HG03196 (cell line): Measurements from ENCODE around the gene MAP2K3.
"Not testable (repeated sequence)": the region's sequence is repeated elsewhere in the genome, so short reads cannot be mapped to it uniquely, and the experiment has no call there.

Source experiments
- ATAC-seq: cut with Tn5 transposase; IDR thresholded peaks from one replicate; pipeline ENCODE4 v1.9.1; 2021; ENCODE audit not compliant: unreplicated experiment

Gene MAP2K3

DNA sequence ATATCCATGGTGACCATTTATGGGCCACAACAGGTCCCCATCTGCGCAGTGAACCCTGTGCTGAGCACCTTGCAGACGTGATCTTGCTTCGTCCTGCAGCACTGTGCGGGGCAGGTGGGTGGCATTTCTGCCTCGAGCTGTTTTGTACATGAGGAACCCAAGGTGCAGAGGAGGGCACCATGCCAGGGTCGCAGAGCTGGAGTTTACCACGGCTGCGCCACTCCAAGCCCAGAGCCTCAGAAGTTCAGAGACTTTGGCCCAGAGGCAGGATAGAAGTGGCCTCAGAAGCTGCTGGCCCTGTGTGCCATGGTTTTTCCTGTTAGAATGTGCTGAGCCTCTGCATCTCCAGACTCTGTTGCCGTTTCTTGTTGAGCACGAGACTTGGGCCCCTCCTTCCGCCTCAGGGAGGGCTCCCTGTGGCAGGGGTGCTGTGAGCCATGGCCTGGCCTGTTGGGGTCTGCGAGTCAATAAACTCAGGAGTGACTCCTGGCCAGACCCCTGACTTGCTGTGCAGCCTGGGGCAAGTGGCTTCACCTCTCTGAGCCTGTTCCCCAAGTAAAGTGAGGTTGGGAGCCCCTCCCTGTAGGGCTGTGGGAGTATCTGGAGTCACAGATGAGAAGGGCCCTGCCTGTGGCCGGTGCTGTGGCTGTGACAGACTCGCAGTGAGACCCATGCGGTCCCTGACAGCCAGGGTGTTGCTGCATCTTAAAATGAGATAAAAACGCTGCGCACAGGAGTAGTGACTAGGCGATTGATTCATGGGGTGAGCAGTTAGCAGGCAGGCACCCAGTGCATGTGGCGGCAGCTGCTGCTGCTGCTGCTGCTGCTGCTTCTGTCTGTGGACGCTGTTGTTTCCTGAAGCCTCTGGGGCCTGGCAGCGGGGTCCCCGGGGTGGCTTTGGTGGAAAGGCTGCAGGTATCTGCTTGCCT is 11.8 kb downstream of the MAP2K3 start:
- ATAC-seq = no peak

DNA sequence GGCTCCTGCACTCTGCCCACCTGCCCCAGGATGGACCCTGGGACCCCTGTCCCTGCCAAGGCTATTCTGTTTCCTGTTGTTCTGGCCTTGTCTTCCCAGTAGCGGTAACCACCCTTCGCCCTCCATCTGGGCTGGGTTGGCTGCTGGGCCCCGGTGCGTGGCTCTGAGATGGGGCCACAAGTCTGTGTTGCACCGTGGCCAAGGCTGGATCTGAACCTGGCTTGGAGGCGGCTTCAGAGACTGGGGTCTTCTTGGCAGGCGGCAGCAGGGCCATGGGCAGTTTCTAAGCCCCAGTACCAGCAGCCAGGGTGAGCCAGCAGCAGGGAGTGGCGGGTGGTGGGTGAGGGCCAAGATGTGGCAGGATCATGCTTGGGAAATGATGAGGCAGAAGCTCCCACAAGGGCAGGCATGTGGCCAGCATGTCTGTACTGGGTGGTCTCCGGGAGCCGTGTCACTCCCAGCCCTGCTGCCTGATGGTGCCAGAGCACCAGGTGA is 12.6 kb downstream of the MAP2K3 start:
- no peak for ATAC-seq

DNA sequence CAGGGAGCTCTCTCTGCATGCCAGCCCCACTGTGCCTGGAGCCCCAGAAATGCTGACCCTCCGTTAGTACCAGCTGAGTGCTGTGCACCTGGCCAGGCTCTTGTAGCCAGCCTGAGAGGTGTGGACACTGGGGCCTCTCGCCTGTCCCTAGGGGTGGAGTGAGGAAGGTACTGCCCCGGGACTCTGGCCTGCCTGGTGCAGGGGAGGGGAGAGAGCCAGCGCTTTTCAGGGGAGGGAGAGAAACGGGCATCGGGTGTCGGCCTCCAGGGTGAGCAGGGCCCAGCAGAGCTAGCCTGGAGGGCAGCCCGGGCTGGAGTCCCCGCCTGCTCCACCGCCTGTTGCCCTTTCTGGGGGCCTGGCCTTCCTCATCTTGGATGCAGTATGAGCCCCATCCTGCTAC is 13.1 kb downstream of the MAP2K3 start:
- ATAC-seq = no peak

DNA sequence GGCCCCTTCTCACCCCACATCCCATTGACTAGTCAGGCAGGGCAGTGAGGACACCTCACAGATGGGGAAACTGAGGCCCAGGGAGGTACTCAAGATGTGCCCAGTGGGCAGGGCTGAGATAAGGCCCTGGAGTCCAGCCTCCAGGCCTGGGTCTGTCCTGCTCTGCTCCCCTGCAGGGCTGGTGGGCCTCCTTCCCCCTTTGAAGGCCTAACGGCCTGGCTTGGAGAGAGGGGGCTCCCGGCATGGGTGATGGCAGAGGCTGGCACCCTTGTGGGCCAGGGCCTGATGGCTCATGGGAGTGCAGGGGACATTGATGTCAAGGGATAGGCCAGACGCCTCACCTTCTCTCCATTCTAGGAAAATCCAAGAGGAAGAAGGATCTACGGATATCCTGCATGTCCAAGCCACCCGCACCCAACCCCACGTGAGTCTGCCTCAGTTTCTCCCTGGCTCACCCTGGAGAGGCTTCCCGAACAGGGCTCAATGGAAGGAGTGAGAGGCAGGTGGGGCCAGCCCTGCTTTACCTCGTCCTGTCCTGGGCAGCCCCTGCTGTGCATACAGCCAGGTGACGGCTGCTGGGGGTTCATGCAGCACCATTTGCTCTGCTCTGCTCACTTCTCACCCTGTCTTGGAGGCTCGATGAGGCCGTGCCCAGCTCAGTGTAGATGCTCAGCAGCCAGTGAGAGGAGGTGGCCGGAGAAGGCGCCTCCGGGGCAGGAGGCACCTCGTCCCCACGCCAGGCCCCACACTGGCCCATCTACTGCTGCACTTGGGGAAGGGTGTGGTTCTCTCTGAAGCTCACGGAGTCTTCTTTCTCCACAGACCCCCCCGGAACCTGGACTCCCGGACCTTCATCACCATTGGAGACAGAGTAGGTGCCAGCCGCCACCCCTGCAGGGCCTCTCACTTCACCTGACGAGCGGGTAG is 13.8 kb downstream of the MAP2K3 start:
- no peak for ATAC-seq

DNA sequence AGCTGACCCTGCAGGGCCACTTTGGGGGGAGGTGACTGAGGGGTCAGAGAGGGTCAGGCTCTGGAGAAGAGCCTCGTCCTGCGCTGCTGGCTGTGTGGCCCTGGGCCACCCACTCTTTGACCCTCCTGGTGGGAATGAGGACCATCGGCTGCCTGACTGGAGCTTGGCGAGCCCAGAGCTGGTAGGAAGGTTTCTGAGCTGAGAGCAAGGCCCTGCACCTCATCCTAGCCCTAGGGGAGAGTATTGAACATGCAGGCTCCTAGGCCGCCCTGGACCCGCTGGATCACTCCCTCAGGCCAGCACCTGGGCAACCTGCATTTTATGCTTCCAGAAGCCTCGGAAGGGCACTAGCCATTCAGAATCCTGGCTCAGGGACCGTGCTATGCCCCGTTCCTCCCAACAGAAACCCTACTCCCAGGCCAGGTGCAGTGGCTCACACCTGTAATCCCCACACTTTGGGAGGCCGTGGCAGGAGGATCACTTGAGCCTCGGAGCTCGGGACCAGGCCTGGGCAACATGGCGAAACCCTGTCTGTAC is 14.5 kb downstream of the MAP2K3 start:
- ATAC-seq = no peak

DNA sequence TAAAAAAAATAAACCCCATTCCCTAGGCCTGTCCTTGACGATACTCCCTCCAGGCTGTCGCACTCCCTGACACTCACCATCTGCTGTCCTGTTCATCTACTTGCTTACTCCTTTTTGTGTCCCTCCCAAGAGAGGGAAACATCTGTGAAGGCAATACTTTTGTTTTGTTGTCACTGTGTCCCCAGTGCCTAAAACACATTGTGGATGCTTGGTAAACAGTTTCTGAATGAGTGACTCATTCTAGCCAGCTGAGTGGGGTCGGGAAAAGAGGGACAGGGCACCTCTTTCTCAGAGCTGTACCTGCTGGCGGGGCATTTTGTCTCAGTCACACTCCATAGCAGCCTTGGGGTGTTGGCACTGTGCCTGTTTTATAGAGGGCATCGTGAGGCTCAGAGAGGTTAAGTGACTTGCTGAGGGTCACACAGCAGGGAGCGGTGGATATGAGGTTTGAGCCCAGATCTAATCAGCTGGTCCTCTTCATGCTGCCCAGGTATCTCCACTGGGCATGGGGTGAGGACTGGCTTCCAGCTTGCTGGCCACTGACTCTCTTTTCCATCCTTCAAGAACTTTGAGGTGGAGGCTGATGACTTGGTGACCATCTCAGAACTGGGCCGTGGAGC is 15.6 kb downstream of the MAP2K3 start:
- no peak for ATAC-seq

DNA sequence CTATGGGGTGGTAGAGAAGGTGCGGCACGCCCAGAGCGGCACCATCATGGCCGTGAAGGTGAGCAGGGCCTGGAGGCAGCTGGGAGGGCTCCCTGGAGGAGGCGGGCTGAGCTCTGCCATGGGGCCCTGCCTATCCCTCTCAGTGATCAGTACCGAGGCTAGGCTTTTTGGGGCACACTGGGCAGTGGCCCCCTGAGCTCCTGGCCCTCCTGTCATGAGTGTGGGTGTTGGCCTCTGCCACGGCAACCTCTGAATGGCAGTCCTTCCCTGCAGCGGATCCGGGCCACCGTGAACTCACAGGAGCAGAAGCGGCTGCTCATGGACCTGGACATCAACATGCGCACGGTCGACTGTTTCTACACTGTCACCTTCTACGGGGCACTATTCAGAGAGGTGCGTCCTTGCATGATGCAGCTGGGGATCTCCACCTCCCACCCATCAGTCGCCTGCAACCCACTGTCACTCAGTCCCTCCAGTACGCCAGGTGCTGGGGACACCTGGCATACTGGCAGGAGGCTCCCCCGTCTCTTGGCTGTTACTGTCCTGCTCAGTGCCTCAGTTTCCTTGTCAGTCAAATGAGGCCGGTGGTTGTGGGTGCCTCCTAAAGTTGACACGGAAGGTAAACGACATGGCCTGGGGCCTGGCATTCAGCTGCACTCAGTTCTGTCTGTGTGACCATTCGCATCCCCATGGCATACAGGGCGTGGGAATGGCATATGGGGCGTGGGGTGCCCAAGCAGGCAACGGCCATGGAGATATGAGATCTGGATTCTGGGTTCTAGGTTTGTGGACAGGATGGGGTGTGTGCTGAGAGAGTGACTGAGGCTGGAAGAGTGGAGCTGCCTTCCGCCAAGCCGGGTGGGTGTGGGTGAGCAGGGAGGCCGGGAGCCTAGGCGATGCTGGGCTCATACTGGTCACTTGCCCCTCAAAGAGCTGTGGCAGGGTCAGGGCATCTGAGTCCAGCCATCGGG is 16.4 kb downstream of the MAP2K3 start:
- no peak for ATAC-seq

DNA sequence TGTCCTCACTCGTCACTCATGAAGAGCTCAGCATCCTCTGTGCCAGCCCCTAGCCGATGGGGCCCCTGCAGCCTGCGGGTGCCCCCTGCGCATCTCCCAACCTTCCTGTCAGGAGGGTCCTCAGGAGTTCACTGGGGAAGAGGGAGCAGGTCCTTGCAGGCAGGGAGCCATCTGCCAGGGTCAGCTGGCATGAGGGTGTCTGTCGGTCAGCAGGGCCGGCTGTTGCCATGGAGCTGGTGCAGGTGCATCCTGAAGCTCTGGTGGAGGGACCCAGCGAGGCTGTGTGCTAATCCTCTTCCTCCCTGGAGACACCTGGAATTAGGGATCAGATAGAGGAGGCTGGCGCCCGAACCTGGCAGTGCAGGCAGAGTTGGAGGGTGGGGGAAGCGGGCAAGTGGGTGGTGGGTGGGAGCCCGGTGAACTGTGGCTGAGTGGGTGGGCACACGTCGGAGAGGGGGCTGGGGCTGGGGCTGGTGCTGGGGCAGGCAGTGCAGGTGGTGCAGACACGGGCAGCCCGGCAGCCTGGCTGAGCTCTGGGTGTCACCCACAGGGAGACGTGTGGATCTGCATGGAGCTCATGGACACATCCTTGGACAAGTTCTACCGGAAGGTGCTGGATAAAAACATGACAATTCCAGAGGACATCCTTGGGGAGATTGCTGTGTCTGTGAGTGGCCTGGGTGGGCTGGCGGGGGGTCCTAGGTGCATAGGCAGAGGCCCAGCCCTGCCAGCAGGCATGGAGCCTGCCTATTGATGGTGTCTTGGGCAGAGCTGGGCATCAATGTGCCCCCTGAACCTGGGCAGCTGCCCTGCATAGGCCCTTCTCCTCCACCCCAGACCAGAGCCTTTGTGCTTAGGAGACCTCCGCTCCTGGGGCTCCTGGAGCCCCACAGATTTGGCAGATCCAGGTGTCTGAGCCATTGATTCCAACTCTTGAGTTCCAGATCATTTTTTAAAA is 17.4 kb downstream of the MAP2K3 start:
- ATAC-seq = no peak

DNA sequence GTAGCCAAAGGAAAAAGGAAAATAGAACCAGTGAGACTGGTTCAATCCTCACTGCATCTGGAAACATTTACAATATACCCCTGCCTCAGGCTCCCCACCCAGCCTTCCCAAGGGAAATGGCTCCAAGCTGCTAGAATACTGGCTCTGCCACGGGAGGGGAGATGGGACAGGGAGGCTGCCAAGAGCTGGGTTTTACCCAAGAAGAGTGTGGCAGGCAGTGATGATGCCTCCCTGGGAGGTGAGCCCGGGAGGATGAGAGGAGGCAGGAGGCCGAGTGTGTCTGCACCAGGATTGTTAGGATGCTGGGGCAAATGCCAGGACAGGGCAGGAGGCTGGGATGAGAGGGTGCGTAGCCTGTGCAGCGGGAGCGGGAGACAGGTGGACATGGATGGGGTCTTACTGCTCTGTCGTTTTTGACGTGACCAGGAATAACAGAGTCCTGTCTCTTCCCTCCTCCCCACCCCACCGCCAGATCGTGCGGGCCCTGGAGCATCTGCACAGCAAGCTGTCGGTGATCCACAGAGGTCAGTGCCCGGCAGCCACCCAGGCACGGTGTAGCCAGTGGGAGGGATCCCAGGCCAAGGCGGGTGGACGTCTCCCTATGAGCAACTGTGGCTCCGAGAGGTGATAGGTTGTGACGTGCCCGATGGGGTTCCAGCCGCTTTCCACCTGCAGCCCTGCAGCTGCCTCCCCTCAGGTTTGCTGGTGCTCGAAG is 18.4 kb downstream of the MAP2K3 start:
- no peak for ATAC-seq

DNA sequence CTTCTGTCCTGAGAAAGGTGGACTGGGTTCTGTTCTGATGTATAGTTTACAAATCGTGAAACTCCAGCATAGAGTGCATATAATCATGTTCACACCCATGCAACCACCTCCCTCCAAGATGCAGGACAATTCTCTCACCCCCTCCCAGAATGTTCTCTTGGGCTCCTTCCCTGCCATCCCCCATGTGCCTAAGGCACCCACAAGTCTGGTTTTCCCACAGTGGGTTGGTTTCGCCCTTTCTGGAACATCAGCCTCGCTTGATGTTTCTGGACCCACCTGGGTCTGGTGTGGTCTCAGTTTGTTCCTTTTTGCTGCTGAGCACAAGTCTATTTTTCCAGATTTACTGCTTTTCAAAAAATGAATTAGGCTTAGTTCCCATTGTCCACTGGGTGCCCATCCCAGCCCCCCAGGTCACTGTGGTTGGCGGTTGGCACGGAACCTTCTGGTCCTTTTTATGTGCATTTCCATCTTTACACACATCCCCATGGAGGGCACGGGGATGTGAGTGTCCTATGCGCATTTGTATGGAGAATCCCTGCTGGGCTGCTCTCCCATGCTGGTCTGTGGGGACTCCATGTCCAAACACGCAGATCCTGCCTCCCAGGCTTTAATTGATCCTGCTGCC is 19.0 kb downstream of the MAP2K3 start:
- ATAC-seq = no peak

DNA sequence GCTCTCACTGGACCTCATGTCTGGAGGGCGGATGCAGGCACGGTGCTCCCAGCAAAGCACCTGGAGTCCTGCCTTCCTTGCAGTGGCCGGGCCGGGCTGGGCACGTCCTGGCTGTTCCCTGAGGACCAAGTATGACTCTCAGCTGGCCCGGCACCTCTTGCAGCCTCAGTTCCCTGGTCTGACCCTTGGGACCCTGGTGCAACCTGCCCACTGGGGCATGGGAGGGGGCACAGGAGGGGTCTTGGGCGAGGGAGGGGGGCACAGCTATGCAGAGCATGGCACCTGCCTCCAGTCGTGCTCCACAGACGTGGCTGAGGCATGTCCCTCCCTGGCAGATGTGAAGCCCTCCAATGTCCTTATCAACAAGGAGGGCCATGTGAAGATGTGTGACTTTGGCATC is 19.6 kb downstream of the MAP2K3 start:
- ATAC-seq = no peak

DNA sequence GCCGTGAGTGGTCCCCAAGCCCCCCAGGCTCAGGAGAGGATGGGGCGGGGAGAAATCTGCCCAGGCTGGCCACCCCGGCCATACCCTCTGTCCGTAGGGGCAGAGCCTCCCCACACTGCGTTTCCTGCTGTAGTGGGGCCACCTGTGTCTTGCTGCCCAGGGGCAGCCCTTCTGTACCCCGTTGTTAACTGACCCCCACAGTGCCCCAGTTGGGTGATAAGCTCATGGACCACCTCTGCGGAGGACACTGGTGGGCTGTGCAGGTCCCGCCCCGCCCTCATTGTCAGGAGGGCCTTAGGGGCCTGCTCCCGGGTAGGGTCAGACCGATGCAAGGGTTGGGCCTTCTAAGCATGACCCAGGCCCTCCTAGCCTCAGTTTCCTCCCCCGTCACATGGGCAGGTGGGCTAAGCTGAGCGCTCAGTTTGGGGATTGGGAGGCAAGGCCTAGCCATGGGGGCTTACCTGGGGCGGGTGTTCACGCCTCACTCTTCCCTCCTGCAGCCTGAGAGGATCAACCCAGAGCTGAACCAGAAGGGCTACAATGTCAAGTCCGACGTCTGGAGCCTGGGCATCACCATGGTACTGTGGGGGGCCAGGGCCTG is 20.1 kb downstream of the MAP2K3 start:
- ATAC-seq = not testable (repeated sequence)

DNA sequence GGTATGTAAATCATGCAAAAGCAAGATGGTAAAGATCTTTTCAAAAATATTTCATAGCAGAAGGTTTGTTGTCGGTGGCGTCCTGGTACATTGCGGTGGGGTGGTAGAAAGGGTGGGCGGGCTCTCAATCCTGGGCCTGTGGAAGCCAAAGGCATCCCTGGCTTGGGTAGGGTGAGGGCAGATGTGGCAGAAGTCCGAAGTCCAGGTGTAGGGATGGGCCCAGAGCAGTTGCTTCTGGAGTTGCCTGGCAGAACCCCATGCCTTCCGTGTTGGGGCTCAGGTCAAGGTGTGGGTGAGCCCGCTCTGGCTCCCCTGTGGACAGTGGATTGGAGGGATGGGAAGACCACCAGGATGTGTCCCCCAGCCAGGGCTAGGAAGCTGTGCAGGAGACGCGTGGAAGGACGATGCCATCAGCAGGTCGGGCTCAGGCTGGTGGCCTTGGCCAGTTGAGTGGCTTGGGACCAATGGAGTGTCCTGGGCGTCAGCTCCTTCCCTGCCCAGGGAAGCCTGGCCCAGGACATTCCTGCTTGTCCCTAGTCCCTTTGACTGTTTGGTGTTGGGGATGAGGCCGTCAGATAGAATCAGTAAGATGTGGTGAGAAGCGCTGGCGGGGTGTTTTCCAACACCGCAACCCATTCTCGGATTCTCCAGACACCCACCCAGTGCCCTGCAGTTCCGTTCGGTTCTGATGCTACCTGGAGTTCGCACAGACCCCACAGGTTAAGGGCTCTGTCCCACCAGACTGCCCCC is 21.1 kb downstream of the MAP2K3 start:
- ATAC-seq = not testable (repeated sequence)

DNA sequence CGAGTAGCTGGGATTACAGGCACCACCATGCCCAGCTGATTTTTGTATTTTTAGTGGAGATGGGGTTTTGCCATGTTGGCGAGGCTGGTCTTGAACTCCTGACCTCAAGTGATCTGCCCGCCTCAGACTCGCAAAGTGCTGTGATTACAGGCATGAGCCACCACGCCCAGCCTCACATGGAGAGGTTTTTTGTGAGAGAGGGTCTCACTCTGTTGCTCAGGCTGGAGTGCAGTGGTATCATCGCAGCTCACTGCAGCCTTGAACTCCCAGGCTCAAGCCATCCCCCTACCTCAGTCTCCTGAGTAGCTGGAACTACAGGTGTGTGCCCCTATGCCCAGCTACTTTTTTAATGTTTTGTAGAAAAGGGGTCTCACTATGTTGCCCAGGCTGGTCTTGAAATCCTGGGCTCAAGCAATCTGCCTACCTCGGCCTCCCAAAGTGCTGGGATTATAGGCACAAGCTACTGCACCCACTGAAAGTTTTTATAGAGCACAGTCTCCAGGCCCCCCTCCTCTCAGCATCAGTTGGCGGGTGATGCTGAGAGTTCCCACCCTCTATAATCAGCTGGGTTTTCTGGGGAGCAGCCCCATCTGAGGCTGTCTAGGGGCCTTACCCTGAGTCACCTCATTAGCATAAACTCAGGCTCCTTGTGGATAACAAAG is 22.2 kb downstream of the MAP2K3 start:
- not testable (repeated sequence) for ATAC-seq

DNA sequence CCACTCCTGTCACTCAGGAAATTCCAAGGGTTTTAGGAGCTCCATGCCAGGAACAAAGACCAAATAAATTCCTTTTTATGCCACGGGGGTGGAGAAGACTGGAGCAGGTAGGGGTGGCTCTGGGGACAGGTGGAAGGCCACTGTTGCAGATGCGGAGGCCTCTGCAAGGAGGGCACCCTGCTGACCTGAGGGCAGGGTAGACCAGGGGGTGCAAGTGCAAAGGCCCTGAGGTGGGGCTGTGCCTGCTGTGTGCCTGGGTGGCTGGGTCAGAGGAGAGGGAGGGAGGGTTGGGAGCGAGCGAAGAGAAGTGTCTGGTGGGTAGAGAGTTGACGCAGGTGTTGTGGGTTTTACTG is 22.7 kb downstream of the MAP2K3 start:
- ATAC-seq = not testable (repeated sequence)

DNA sequence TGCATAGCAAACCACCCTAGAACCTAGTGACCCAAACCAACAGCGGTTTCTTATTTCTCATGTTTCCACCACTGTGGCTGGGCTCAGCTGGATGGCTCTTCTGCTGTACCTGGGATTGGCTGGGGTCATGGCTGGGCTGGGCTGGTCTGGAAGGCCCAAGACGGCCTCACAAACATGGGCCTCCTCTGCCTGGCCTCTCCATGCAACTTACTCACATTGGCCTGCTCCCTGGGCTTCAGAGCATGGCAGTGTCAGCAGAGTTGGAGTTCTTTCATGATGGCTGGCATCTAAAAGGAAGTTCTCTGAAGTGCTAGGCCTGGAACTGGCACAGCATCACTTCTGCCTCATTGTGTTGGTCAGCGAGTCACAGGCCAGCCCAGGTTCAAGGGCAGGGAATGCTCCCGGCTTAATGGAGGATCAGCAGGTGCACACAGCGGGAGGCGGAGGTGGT is 24.4 kb downstream of the MAP2K3 start:
- ATAC-seq = not testable (repeated sequence)
